ENCODE data around the gene SIRPA.

Gene SIRPA

DNA sequence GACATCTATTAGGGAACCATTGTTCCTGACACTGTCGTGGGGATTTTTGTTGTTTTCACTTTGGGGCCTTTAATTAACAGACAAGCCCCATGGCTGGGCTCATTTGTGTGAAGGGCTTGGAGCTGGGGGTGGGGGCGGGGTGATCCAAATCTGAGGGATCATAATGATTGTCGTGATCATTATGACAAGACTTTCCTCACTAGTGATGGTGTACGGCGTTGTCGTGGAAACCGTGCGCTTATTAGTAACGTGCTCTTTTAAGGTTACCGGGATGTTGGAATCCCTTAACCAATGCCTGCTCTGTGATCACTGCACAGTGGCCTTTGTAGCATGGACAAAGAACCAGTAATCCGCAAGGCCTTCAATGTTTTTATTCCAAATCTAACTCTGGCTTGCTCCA, 80.1 kb downstream of the SIRPA start:
- TF ChIP-seq, protein P1, sequence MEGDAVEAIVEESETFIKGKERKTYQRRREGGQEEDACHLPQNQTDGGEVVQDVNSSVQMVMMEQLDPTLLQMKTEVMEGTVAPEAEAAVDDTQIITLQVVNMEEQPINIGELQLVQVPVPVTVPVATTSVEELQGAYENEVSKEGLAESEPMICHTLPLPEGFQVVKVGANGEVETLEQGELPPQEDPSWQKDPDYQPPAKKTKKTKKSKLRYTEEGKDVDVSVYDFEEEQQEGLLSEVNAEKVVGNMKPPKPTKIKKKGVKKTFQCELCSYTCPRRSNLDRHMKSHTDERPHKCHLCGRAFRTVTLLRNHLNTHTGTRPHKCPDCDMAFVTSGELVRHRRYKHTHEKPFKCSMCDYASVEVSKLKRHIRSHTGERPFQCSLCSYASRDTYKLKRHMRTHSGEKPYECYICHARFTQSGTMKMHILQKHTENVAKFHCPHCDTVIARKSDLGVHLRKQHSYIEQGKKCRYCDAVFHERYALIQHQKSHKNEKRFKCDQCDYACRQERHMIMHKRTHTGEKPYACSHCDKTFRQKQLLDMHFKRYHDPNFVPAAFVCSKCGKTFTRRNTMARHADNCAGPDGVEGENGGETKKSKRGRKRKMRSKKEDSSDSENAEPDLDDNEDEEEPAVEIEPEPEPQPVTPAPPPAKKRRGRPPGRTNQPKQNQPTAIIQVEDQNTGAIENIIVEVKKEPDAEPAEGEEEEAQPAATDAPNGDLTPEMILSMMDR (IDR thresholded peaks at IDR 0.05; ENCODE audit: borderline replicate concordance, insufficient read depth, low read depth, low read length), result no peak
- H3K4me3 ChIP-seq (ENCODE audit: low read depth, low read length), result no peak overlapping the region

DNA sequence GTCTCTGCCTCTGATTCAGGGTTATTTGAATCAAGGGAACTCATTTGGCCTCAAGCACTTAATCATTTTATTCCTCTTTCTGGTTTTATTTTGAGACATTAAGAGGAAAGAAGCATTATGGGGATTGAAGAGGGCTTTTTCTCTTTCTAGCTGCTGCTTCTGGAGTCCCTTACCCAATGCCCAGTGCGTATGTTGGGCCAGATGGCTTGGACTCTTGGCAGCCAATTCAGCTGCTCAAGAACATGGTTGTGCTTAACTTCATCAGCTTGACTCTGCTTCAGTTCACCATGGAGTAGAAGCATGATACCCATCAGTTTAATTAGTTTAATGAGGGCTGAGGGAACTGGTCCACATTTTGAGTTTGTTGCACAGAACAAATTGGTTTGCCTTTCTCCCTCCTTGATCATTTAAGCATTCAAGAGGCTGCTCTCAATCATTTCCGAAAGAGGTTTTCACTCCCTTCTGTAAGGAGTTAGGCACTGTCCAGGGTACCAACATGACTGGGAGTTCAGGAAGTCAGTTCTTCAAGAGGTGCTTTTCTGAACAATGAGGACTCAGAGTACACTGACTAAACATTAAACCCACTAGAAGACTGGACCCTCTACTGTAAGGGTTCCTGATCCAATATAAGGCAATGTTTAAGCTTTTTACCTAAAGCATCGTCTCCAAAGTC, 84.0 kb downstream of the SIRPA start:
- no peak overlapping the region for H3K4me3 ChIP-seq (ENCODE audit: low read depth, low read length)
- TF ChIP-seq, protein P1 (IDR thresholded peaks at IDR 0.05; ENCODE audit: borderline replicate concordance, insufficient read depth, low read depth, low read length), result no peak

DNA sequence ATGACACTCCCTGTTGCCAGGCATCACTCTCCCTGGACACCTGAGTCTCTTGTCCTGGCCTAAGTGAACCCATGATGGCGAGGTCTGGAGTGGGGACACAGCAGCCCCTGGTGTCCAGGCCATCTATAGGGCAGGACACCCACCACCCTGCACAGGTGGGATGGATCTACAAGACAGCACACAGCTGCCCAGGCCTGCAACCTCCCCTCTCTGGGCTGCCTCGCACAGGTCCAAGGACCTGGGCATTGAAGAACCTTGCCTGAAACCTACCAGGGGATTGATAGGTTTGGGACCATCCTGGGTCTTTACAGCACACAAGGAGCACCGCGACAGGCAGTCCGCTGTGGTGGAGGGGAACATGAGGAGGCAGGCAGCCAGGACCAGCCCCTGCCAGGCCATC, 87.5 kb downstream of the SIRPA start:
- H3K4me3 ChIP-seq (ENCODE audit: low read depth, low read length), result no peak overlapping the region
- TF ChIP-seq, protein P1 (IDR thresholded peaks at IDR 0.05; ENCODE audit: borderline replicate concordance, insufficient read depth, low read depth, low read length), result no peak

DNA sequence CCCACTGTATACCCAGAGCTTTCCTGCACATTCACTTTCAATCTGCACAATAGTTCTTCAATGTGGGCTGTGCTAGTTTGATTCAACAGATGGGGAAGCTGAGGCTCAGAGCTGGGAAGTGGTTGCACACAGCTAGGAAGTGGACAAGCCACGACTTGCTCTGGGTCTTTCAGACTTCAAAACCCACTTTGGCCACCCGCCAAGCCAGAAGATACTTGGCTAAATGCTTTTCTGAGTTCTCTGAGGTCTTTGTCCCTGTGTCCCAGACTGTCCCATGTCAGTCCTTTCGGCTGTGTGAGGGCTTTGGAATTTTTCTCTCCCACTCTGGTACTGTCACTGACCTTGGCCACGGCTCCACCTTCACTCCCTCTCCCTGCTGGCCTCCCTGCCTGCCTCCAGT, 88.1 kb downstream of the SIRPA start:
- H3K4me3 ChIP-seq (ENCODE audit: low read depth, low read length), result no peak overlapping the region
- TF ChIP-seq, protein P1 (IDR thresholded peaks at IDR 0.05; ENCODE audit: borderline replicate concordance, insufficient read depth, low read depth, low read length), result no peak

DNA sequence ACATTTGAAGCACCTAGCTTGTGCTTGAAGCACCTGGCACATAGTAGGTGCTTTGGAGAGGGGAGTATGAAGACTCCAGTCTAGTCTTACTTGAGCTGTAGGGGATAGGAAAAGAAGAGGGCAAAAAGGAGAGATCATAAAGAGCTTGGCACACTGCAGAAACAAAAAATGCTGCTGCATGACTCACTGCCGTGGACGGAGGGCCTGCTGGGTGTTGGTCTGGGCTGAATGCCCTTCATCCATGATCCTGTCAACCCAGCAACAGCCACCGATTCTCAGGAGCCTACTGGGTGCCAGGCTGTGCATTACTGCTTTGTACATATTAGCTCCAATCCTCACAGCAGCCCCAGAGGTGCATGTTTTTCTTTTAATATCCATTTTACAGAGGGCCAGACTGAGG, 92.6 kb downstream of the SIRPA start:
- TF ChIP-seq, protein P1 (IDR thresholded peaks at IDR 0.05; ENCODE audit: borderline replicate concordance, insufficient read depth, low read depth, low read length), result no peak

More for the DNA sequence above, 92.6 kb downstream of the SIRPA start:
- no peak overlapping the region for H3K4me3 ChIP-seq (ENCODE audit: low read depth, low read length)

Measured in GM12875 (cell line).